ENCODE measurements around the gene GREB1. TPM values are rescaled to one million over a fixed set of nuclear protein-coding genes. Genes with fewer than 3 reads are reported as not detected.

Gene GREB1
- total and polyA plus RNA-seq, 2 of the 13 experiments (the other 11 are each of a cell fraction or from before 2014, with no cell fraction given): 31.3 to 61.2 TPM

- TF ChIP-seq THYN1 (CRISPR knock-in tag; IDR thresholded peaks at IDR 0.05; ENCODE audit: borderline replicate concordance, low read depth) (no peak), NFE2L2 (IDR thresholded peaks at IDR 0.05; ENCODE audit: low read length) (no peak), SRSF9 (IDR thresholded peaks at IDR 0.05; ENCODE audit: borderline replicate concordance, insufficient read depth, low read depth, low read length, poor library complexity, severe bottlenecking) (no peak), ZNF501 (CRISPR knock-in tag; IDR thresholded peaks at IDR 0.05) (peak; percentile 52; the same call in 1 of the 2 replicates), KDM6A (CRISPR knock-in tag; IDR thresholded peaks at IDR 0.05; ENCODE audit: low read depth) (no peak)
These were observed 48.7 kb downstream of the GREB1 start (continued) for GRCh38 chr2:11582612-11582861.

GRCh38 chr2:11582862-11583752 lies 49.3 kb downstream of the GREB1 start:
- intact Hi-C loops (cut with micrococcal nuclease; ENCODE audit: unreplicated experiment): loop anchor here (2.0 to 10.0 kb wide), 3 partner anchors 42 to 451 kb away; a partner anchor contains a TSS
- POLR2A ChIA-PET: interaction anchor here (1.0 to 3.6 kb wide), 11 partner anchors 41 to 117 kb away, joined by 3 to 30 read pairs (median 9); partner anchors contain the start of gene E2F6
- peak; percentile 79 for DNase-seq (ENCODE audit: low spot score)
- no peak overlapping the region for H3K4me3 ChIP-seq (replicated peaks in 1 of 3; ENCODE audit: insufficient read depth in 1 of 3, low read depth in 2 of 3, low read length in 3 of 3)
- H4K20me1 ChIP-seq (ENCODE audit: insufficient read depth, low read length): peaks cover 10% of the 10 kb centered on the region; the same call in 1 of the 2 replicates
- peak; percentile 76 for FAIRE-seq
- BruUV-seq (replicated peaks): no TSS peak
- no peaks in the 10 kb centered on the region for H3K27me3 ChIP-seq (ENCODE audit: control insufficient read depth in 1 of 2, insufficient read depth in 2 of 2, low read length in 2 of 2)
- WGBS (ENCODE audit: low lambda C conversion rate): 37% methylated on average over 19 of the region's 19 CpGs
- peak overlapping the region; percentile 36 for H3K27ac ChIP-seq (ENCODE audit: extremely low read length, insufficient read depth, low read length)
- H3K36me3 ChIP-seq (replicated peaks in 1 of 2; ENCODE audit: control insufficient read depth in 1 of 2, insufficient read depth in 2 of 2, low read length in 2 of 2): peaks cover 51 to 82% of the 10 kb centered on the region in 2 experiments
- H3K9ac ChIP-seq (ENCODE audit: insufficient read depth, low read depth, low read length): no peak overlapping the region
- no peaks in the 10 kb centered on the region for H3K79me2 ChIP-seq (ENCODE audit: insufficient read depth, low read length)
- H3K4me2 ChIP-seq (ENCODE audit: low read depth, low read length): peak overlapping the region; percentile 20
- peak; percentile 68 for ATAC-seq
- in situ Hi-C loops (cut with HindIII; ENCODE audit: extremely low pct_ligation_motif_present, low pct_unique_long_range_greater_than_20kb): loop anchor here (5.0 to 10.0 kb wide), 2 partner anchors 106 to 448 kb away; a partner anchor contains a TSS
- no peaks in the 10 kb centered on the region for H3K9me3 ChIP-seq (ENCODE audit: low read length)
- CTCF ChIA-PET (ENCODE audit: low intra/inter-chr PET ratio, low total read pairs): interaction anchor here (1.0 to 5.8 kb wide), 6 partner anchors 99 to 451 kb away, joined by 3 to 193 read pairs (median 7); no protein-coding TSS in a partner anchor
- peaks cover 22% of the 10 kb centered on the region for H3K4me1 ChIP-seq (ENCODE audit: insufficient read depth, low read length)
- H2AFZ ChIP-seq (ENCODE audit: low read length): no peak overlapping the region
- TF ChIP-seq ZNF777 (CRISPR knock-in tag; IDR thresholded peaks at IDR 0.05) (no peak), THAP11 (CRISPR knock-in tag; IDR thresholded peaks at IDR 0.05) (peak; percentile 4; the same call in 1 of the 2 replicates), IKZF5 (CRISPR knock-in tag; IDR thresholded peaks at IDR 0.05) (peak; percentile 50), RFX3 (CRISPR knock-in tag; IDR thresholded peaks at IDR 0.05) (no peak), TEF (CRISPR knock-in tag; IDR thresholded peaks at IDR 0.05) (no peak), HOXA9 (CRISPR knock-in tag; IDR thresholded peaks at IDR 0.05; ENCODE audit: borderline replicate concordance) (no peak), ZC3H13 (CRISPR knock-in tag; IDR thresholded peaks at IDR 0.05) (peak; percentile 48; the same call in 1 of the 2 replicates), ZFY (CRISPR knock-in tag; IDR thresholded peaks at IDR 0.05) (peak; percentile 16; the same call in 1 of the 2 replicates), HMG20A (CRISPR knock-in tag; IDR thresholded peaks at IDR 0.05; ENCODE audit: borderline replicate concordance) (peak; percentile 61; the same call in 1 of the 2 replicates), ZBTB7A (CRISPR knock-in tag; IDR thresholded peaks at IDR 0.05) (0 out of 2 replicates have a peak, but pooled peaks have one; percentile 31), PPARG (CRISPR knock-in tag; conservative IDR thresholded peaks at IDR 0.05) (0 out of 2 replicates have a peak, but pooled peaks have one; percentile 33), MAX (IDR thresholded peaks at IDR 0.05) (peak; percentile 33; the same call in 1 of the 2 replicates), GATAD2A (CRISPR knock-in tag; IDR thresholded peaks at IDR 0.05) (peak; percentile 62), SOX6 (IDR thresholded peaks at IDR 0.05) (no peak), SOX6 (CRISPR knock-in tag; IDR thresholded peaks at IDR 0.05) (peak; percentile 79), FOXK1 (CRISPR knock-in tag; IDR thresholded peaks at IDR 0.05; ENCODE audit: borderline replicate concordance, low read depth) (peak; percentile 70; the same call in 1 of the 2 replicates), ARNT2 (CRISPR knock-in tag; IDR thresholded peaks at IDR 0.05; ENCODE audit: low read depth) (peak; percentile 61; the same call in 1 of the 2 replicates)

Measured in HepG2 (cell line).